ENCODE data around the gene ERBB2. TPM values are rescaled to one million over a fixed set of nuclear protein-coding genes. Genes with fewer than 3 reads are reported as not detected.

ERBB2 gene
- total RNA-seq, 6 experiments from 2014 or later = 8.9 to 40.4 (median 26.2) TPM

- Histone ChIP-seq H3K27me3 (no peaks in the 10 kb centered on the region), H3K36me3 (no peaks in the 10 kb centered on the region), H3K27ac (peak overlapping the region in 2 of 3 donors; percentile 94), H3K9me3 (no peaks in the 10 kb centered on the region), H3K4me3 (peak overlapping the region in 2 of 3 donors; percentile 72 to 82), H3K4me1 (peaks cover 0 to 15% (median 5%) of the 10 kb centered on the region in 4 donors)
- DNase-seq = no peak
- ATAC-seq = no peak
- 58% methylated on average over 6 of the region's 10 CpGs for WGBS (ENCODE audit: insufficient coverage, low coverage, low lambda C conversion rate, missing lambda C conversion rate)
- TF ChIP-seq CTCF (IDR thresholded peaks at IDR 0.05) (no peak), POLR2A (IDR thresholded peaks at IDR 0.05) (no peak)
- intact Hi-C loops (cut with DNase I) = no loop called here
Measured at GRCh38 chr17:39736319-39737165, 36.7 kb downstream of the ERBB2 start.

GRCh38 chr17:39737206-39737759, 37.4 kb downstream of the ERBB2 start:
- peaks cover 0 to 15% (median 5%) of the 10 kb centered on the region in 4 donors for H3K4me1 ChIP-seq
- peak overlapping the region; percentile 74 to 94 (median 94) for H3K27ac ChIP-seq
- ATAC-seq = peak; percentile 18 to 74 (median 67)
- peaks cover 0 to 1% (median 0%) of the 10 kb centered on the region in 4 donors for H3K36me3 ChIP-seq
- no peaks in the 10 kb centered on the region for H3K9me3 ChIP-seq
- DNase-seq = peak in 2 of 3 donors; percentile 89 to 91
- H3K4me3 ChIP-seq = peak overlapping the region; percentile 51 to 82 (median 72)
- intact Hi-C loops (cut with DNase I) = no loop called here
- TF ChIP-seq POLR2A (IDR thresholded peaks at IDR 0.05) (peak; percentile 19), CTCF (IDR thresholded peaks at IDR 0.05) (no peak)
- 40% methylated on average over 4 of the region's 13 CpGs for WGBS (ENCODE audit: insufficient coverage, low coverage, low lambda C conversion rate, missing lambda C conversion rate)
- H3K27me3 ChIP-seq = no peaks in the 10 kb centered on the region

- no peaks in the 10 kb centered on the region for H3K9me3 ChIP-seq
- no peaks in the 10 kb centered on the region for H3K27me3 ChIP-seq
- intact Hi-C loops (cut with DNase I) = no loop called here
- ATAC-seq (peak; percentile 66 to 80 (median 74)), DNase-seq (peak; percentile 79 to 89 (median 86))
- peaks cover 0 to 15% (median 5%) of the 10 kb centered on the region in 4 donors for H3K4me1 ChIP-seq
- 8% methylated on average over 16 of the region's 34 CpGs for WGBS (ENCODE audit: insufficient coverage, low coverage, low lambda C conversion rate, missing lambda C conversion rate)
- H3K36me3 ChIP-seq = peaks cover 0 to 8% (median 0%) of the 10 kb centered on the region in 4 donors
- H3K27ac ChIP-seq = peak within 1 kb of the TSS; percentile 74 to 94 (median 94)
- TF ChIP-seq POLR2A (IDR thresholded peaks at IDR 0.05) = peak; percentile 2
- no peak for TF ChIP-seq CTCF (IDR thresholded peaks at IDR 0.05)
- peak within 1 kb of the TSS; percentile 51 to 82 (median 72) for H3K4me3 ChIP-seq
Measured at GRCh38 chr17:39737760-39738567, 38.1 kb downstream of the ERBB2 start, which contains the start of gene GRB7. TSS of gene GRB7 (plus strand) at chr17:39737938. CDS start at chr17:39742302, 4,364 bp downstream.

GRCh38 chr17:39738568-39738901, 38.7 kb downstream of the ERBB2 start:
- DNase-seq = peak in 2 of 3 donors; percentile 64 to 77
- H3K4me3 ChIP-seq = peak overlapping the region; percentile 51 to 82 (median 72)
- H3K9me3 ChIP-seq = no peaks in the 10 kb centered on the region
- 2% methylated on average over 7 of the region's 13 CpGs for WGBS (ENCODE audit: insufficient coverage, low coverage, low lambda C conversion rate, missing lambda C conversion rate)
- ATAC-seq = peak; percentile 40 to 51 (median 45)
- TF ChIP-seq CTCF (IDR thresholded peaks at IDR 0.05) (no peak), POLR2A (IDR thresholded peaks at IDR 0.05) (no peak)
- H3K27me3 ChIP-seq = no peaks in the 10 kb centered on the region
- H3K4me1 ChIP-seq = peaks cover 0 to 15% (median 5%) of the 10 kb centered on the region in 4 donors
- peak overlapping the region; percentile 74 to 94 (median 94) for H3K27ac ChIP-seq
- H3K36me3 ChIP-seq = peaks cover 0 to 8% (median 0%) of the 10 kb centered on the region in 4 donors
- intact Hi-C loops (cut with DNase I) = no loop called here

Data from right lobe of liver (tissue), 6 donors.